ENCODE measurements around the gene SNORC. TPM values are rescaled to one million over a fixed set of nuclear protein-coding genes. Genes with fewer than 3 reads are reported as not detected.
A peak's percentile ranks its signal among the peaks of the same experiment; 100 is the strongest.
"Not testable (repeated sequence)": the region's sequence is repeated elsewhere in the genome, so short reads cannot be mapped to it uniquely, and the experiment has no call there.

Gene SNORC
- total RNA-seq, 6 experiments from 2014 or later, result 0.55 to 1.2 (median 0.67) TPM

DNA sequence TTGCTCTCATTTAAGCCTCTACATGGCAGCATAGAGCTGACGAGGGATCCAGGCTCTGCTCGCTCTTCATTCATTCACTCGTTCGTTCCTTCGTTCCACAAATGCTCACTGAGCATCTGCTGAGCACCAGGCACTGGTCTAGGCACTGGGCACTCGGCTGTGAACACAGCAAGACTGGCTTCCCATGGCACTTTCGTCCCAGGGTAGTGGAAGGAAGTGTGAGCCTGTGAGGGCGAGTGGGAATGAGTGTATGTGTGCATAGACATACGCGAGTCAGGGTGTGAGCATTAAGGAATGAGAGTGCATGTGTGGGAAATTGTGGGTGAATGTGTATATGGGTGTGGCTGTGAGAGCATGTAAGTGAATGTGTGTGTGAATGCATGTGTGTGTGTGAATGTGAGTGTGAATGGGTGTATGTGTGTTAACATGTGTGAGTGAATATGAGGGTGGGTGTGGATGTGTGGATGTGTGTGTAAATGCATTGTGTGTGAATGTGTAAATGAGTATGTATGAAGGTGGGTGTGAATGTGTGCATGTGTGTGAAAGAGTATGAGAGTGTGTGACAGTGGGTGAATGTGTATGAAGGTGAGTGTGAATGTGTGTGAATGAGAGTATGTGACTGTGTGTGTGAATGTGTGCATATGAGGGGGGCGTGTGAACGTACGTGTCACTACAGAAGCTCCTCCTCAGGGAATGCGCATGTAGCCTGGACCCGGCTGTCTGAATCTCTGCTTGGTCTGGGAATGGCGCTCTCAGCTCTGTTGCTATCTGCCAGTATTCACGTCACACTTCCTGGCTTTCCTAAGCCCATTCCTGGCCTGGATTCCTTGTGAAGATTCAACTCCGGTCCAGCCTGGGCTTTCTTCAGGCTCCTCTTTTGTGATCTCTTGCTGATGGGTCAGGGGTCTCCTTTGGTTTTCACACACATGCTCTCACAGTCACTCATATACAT lies 28.8 kb downstream of the SNORC start:
- no peak overlapping the region for H3K4me3 Mint-ChIP-seq
- no peak overlapping the region for H3K27ac Mint-ChIP-seq
- TF ChIP-seq, protein P1, sequence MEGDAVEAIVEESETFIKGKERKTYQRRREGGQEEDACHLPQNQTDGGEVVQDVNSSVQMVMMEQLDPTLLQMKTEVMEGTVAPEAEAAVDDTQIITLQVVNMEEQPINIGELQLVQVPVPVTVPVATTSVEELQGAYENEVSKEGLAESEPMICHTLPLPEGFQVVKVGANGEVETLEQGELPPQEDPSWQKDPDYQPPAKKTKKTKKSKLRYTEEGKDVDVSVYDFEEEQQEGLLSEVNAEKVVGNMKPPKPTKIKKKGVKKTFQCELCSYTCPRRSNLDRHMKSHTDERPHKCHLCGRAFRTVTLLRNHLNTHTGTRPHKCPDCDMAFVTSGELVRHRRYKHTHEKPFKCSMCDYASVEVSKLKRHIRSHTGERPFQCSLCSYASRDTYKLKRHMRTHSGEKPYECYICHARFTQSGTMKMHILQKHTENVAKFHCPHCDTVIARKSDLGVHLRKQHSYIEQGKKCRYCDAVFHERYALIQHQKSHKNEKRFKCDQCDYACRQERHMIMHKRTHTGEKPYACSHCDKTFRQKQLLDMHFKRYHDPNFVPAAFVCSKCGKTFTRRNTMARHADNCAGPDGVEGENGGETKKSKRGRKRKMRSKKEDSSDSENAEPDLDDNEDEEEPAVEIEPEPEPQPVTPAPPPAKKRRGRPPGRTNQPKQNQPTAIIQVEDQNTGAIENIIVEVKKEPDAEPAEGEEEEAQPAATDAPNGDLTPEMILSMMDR (IDR thresholded peaks at IDR 0.05), result no peak
- H3K4me1 Mint-ChIP-seq (ENCODE audit: low read depth), result peaks cover 12% of the 10 kb centered on the region
- H3K9me3 Mint-ChIP-seq, result no peaks in the 10 kb centered on the region
- no peak for DNase-seq
- H3K36me3 Mint-ChIP-seq (ENCODE audit: low read depth), result no peaks in the 10 kb centered on the region
- H3K27me3 Mint-ChIP-seq (ENCODE audit: insufficient read depth), result peaks cover 2% of the 10 kb centered on the region; the same call in 1 of the 2 replicates

- no peak for DNase-seq
- no peaks in the 10 kb centered on the region for H3K27me3 Mint-ChIP-seq (ENCODE audit: insufficient read depth)
- H3K36me3 Mint-ChIP-seq (ENCODE audit: low read depth), result no peaks in the 10 kb centered on the region
- no peaks in the 10 kb centered on the region for H3K9me3 Mint-ChIP-seq
- no peak overlapping the region; the same call in 1 of the 2 replicates for H3K4me3 Mint-ChIP-seq
- H3K27ac Mint-ChIP-seq, result no peak overlapping the region
- TF ChIP-seq, protein P1 (IDR thresholded peaks at IDR 0.05), result no peak
- H3K4me1 Mint-ChIP-seq (ENCODE audit: low read depth), result peaks cover 12% of the 10 kb centered on the region
These were observed 31.0 kb downstream of the SNORC start for GRCh38 chr2:232900811-232901735.

DNA sequence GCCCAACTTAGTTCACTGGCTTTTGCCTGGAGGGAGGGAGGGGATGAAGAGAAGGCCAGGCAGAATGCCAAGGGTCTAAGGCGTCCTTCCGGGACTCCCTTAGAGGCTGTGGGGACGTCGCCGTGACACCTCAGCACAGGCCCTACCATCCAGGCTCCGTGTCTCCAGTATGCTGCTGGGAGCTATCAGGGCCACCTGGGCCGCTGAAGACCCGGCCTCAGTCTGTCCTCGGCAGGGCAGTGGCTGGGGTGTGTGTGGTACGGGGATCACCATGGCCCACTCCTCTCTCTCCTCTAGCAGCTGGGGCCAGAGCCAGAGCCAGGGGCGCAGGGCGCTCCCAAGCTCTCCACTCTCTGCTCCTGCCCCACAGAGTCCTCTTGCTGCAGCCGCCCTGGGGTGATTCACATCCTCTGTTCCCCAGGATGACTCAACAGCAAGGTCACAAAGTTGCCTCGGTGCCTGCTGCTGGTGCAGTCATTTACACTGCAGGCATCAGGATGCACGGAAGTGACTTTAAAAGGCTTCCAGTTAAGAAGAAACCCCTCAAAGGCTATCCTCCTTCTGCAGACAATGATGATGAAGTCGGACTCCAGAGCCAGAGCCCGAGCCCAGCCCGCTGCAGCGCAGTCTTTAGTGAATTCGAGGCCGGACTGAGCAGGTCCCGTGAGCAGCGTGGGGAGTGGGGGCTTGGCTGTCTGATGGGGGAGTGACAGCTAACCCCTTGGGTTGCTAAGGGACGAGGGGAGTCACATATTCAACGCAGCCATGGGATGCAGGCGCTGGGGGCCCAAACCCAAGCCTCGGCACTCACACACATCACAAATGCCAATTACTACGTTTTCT lies 31.9 kb downstream of the SNORC start:
- Mint-ChIP-seq H3K27me3 (ENCODE audit: insufficient read depth) (no peaks in the 10 kb centered on the region), H3K27ac (no peak overlapping the region), H3K4me3 (peak overlapping the region; percentile 51), H3K9me3 (no peaks in the 10 kb centered on the region), H3K4me1 (ENCODE audit: low read depth) (peaks cover 12% of the 10 kb centered on the region), H3K36me3 (ENCODE audit: low read depth) (no peaks in the 10 kb centered on the region)
- TF ChIP-seq, protein P1 (IDR thresholded peaks at IDR 0.05), result no peak
- DNase-seq, result peak; percentile 87

DNA sequence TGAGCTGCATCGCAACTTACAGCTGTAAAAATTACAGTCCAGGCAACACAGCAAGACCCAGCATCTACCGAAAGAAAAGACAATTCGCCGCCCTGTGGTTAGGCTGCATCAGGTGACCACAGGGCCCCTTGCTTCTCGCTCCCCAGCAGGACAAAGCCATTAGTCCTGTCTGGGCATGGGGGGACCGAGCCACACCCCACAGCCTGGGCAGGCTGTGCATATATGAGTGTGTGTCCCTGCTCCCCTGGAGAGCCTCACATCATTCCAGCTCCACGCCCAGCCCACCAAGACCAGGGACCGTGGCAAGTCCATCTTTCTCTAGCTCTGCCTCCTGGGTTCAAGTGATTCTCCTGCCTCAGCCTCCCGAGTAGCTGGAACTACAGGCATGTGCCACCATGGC lies 33.9 kb downstream of the SNORC start:
- TF ChIP-seq, protein P1 (IDR thresholded peaks at IDR 0.05), result no peak
- no peaks in the 10 kb centered on the region for H3K9me3 Mint-ChIP-seq
- no peaks in the 10 kb centered on the region for H3K36me3 Mint-ChIP-seq (ENCODE audit: low read depth)
- H3K27ac Mint-ChIP-seq, result no peak overlapping the region
- peaks cover 12% of the 10 kb centered on the region for H3K4me1 Mint-ChIP-seq (ENCODE audit: low read depth)
- DNase-seq, result no peak
- H3K4me3 Mint-ChIP-seq, result no peak overlapping the region
- 0 out of 2 replicates have a peak, but pooled peaks cover 2% of the 10 kb centered on the region for H3K27me3 Mint-ChIP-seq (ENCODE audit: insufficient read depth)

- not testable (repeated sequence) for H3K36me3 Mint-ChIP-seq (ENCODE audit: low read depth); H3K27me3 Mint-ChIP-seq (ENCODE audit: insufficient read depth); H3K27ac Mint-ChIP-seq; H3K4me3 Mint-ChIP-seq; H3K4me1 Mint-ChIP-seq (ENCODE audit: low read depth); DNase-seq
- H3K9me3 Mint-ChIP-seq, result peaks cover 17% of the 10 kb centered on the region
These were observed 37.0 kb downstream of the SNORC start for GRCh38 chr2:232906867-232907717.

GRCh38 chr2:232907718-232908085 lies 37.6 kb downstream of the SNORC start:
- not testable (repeated sequence) for H3K27me3 Mint-ChIP-seq (ENCODE audit: insufficient read depth); DNase-seq; H3K4me3 Mint-ChIP-seq; H3K36me3 Mint-ChIP-seq (ENCODE audit: low read depth); H3K4me1 Mint-ChIP-seq (ENCODE audit: low read depth); H3K27ac Mint-ChIP-seq
- H3K9me3 Mint-ChIP-seq, result peaks cover 20% of the 10 kb centered on the region

All from HFFc6 (cell line).